Measurements from ENCODE around the gene PPP2R5C.

DNA sequence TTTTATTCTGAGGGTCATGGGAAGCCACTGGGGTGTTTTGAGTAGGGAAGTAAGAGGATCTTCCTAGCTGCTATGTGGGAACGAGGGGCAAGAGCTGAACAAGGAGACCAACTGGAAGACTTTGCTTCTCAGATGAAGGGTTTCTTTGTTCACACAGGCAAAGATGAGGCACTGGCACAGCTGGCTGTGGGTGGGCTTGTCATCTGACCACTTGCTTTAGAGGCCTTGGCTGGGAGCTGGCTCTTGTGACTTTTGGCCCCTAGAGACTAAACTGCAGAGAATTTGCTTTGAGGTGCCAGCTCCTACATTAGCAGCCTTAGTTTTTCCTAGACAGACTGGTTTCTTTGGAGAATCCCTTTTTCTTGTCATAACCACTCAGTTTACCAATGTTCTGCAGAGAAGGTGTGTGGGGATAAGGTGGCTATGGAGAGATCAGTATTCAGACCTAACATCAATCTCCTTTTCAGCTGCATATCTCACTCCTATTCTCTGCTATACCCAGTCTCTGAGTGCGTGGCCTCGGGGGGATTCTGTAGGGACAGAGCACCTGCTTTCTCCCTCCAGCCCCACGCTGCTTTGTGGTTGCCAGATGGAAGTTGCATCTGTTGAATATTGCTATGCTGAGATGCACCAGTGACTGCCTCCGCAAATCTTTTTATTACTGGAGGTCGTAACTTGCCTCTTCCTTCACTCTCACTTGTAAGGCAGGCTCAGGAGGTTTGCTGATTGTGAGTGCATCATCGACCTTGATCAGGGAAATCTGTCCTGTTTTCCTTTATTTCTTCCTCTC, 12.7 kb downstream of the PPP2R5C start:
- no peak for TF ChIP-seq OSR1 (CRISPR knock-in tag; IDR thresholded peaks at IDR 0.05)
- TF ChIP-seq, protein P1, sequence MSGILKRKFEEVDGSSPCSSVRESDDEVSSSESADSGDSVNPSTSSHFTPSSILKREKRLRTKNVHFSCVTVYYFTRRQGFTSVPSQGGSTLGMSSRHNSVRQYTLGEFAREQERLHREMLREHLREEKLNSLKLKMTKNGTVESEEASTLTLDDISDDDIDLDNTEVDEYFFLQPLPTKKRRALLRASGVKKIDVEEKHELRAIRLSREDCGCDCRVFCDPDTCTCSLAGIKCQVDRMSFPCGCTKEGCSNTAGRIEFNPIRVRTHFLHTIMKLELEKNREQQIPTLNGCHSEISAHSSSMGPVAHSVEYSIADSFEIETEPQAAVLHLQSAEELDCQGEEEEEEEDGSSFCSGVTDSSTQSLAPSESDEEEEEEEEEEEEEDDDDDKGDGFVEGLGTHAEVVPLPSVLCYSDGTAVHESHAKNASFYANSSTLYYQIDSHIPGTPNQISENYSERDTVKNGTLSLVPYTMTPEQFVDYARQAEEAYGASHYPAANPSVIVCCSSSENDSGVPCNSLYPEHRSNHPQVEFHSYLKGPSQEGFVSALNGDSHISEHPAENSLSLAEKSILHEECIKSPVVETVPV (CRISPR knock-in tag; IDR thresholded peaks at IDR 0.05) = no peak

Measured in SK-N-SH treated with all-trans-retinoic acid at 6 μM for 48 hours (cell line).